Cardiac fibroblast (primary cell): ENCODE data around the gene DHX57.
"Not testable (repeated sequence)": the region's sequence is repeated elsewhere in the genome, so short reads cannot be mapped to it uniquely, and the experiment has no call there.

Experiments used
- DNase-seq, 2 donors: peaks; one replicate each; pipeline versions ENCODE4 v3.0.0 to v3.0.0-alpha.2; 2010; ENCODE audit warnings: low read depth in 2 of 2
- H3K4me3 ChIP-seq, 2 donors: replicated peaks in 1 of 2; 1 replicate in 1 of 2; 2 replicates in 1 of 2; pipeline ENCODE4 v1.5.1; 2011; ENCODE audit warnings: low read depth in 2 of 2, low read length in 2 of 2, mild to moderate bottlenecking in 2 of 2, moderate library complexity in 1 of 2
- TF ChIP-seq, protein P1 (sequence below): IDR thresholded peaks from one replicate; pipeline ENCODE4 v1.5.1; 2011; ENCODE audit warnings: low read depth, mild to moderate bottlenecking, low read length, inconsistent platforms

Gene DHX57

DNA sequence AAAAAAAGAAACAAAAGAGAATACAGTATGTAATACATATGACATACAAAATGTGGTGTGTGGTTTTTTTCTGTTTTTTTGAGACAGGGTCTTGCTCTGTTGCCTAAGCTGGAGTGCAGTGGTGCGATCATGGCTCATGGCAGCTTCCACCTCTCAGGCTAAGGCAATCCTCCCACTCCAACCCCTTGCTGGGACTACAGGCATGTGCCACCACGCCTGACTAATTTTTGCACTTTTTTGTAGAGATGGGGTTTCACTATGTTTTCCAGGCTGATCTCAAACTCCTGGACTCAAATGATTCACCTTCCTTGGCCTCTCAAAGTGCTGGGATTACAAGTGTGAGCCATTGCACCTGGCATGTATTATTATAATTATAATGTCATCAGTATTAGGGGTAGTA lies 38.9 kb downstream of the DHX57 start:
- no peak overlapping the region for H3K4me3 ChIP-seq
- TF ChIP-seq, protein P1, sequence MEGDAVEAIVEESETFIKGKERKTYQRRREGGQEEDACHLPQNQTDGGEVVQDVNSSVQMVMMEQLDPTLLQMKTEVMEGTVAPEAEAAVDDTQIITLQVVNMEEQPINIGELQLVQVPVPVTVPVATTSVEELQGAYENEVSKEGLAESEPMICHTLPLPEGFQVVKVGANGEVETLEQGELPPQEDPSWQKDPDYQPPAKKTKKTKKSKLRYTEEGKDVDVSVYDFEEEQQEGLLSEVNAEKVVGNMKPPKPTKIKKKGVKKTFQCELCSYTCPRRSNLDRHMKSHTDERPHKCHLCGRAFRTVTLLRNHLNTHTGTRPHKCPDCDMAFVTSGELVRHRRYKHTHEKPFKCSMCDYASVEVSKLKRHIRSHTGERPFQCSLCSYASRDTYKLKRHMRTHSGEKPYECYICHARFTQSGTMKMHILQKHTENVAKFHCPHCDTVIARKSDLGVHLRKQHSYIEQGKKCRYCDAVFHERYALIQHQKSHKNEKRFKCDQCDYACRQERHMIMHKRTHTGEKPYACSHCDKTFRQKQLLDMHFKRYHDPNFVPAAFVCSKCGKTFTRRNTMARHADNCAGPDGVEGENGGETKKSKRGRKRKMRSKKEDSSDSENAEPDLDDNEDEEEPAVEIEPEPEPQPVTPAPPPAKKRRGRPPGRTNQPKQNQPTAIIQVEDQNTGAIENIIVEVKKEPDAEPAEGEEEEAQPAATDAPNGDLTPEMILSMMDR = no peak
- no peak for DNase-seq

DNA sequence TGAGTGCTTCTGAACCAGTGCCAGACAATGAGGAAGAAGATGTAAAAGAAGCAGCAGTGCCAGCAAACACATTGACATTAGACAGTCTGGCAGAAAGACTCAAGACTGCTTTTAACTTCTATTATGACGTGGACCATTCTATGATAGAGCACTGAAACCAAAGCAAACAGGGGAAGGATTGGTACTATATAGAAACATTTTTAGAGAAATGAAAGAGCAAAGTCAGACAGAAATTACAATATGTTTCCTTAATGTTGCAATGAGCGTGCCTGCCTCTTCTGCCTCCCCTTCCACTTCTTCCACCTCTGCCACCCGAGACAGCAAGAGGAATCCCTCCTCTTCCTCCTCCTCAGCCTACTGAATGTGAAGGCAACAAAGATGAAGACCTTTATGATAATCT lies 39.7 kb downstream of the DHX57 start:
- no peak overlapping the region for H3K4me3 ChIP-seq
- DNase-seq = no peak

DNA sequence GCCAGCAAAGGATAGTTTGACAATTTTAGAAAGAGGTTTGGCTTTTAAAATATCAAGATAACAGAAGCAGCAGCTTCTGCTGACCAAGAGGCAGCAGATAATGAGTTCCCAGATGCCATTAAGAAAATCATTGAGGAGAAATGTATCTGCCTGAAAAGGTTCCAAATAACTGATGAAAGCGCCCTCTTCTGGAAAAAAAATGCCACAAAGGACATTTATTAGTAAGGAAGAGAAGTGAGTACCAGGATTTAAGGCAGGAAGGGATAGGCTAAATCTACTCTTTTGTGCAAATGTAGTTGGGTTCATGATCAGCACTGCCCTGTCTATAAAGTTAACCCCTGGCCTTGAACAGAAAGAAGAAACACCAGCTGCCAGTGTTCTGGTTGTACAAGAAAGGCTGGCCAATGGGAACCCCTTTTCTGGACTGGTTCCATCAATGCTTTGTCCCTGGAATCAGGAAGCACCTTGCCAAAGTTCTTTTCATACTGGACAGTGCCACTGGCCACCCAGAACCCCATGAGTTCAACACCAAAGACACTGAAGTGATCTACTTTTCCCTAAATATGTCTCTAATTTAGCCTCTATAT lies 40.6 kb downstream of the DHX57 start:
- DNase-seq = peak; percentile 45
- no peak overlapping the region for H3K4me3 ChIP-seq
- TF ChIP-seq, protein P1 = peak; percentile 44

More for the DNA sequence above, 39.7 kb downstream of the DHX57 start:
- TF ChIP-seq, protein P1 = no peak

DNA sequence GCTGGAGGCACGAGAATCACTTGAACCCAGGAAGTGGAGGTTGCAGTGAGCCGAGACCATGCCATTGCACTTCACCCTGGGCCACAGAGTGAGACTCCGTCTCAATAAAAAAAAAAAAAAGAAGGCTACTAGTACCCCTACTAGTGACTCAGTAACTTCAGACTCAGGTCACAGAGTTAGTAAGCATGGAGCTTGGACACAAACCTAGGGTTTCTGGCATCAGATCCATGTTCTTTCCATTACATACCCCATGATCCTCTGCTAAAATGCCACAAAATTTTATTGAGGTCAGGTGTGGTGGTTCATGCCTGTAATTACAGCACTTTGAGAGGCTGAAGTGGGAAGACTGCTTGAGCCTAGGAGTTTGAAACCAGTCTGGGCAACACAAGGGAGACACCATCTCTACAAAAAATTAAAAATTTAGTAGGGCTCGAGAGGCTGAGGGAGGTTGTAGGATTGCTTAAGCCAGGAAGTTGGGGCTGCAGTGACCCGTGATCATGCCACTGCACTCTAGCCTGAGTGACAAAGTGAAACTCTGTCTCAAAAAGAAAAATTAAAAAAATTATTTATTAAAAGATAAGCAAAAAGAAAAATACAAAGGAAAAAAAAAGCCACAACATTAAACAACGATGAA lies 45.1 kb downstream of the DHX57 start:
- TF ChIP-seq, protein P1 = no peak
- H3K4me3 ChIP-seq = no peak overlapping the region
- no peak for DNase-seq

DNA sequence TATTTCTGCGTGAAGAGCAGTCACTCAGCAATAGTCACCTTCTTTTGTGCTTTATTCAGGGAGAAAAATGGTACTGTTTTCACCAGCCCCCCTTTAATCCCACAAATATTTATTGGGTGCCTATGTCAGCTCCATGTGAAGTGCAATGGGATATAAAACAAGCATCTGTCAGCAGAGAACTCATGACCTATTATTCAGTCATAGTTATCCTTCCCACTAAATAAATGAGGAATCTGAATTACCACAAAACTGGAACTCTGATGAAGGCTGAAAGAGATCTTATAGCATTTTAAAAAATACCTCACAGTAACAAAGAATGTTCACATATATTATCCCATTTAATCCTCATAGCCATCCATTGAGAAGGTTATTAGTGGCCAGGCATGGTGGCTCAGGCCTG lies 45.8 kb downstream of the DHX57 start:
- H3K4me3 ChIP-seq = no peak overlapping the region
- TF ChIP-seq, protein P1 = no peak
- DNase-seq = no peak

DNA sequence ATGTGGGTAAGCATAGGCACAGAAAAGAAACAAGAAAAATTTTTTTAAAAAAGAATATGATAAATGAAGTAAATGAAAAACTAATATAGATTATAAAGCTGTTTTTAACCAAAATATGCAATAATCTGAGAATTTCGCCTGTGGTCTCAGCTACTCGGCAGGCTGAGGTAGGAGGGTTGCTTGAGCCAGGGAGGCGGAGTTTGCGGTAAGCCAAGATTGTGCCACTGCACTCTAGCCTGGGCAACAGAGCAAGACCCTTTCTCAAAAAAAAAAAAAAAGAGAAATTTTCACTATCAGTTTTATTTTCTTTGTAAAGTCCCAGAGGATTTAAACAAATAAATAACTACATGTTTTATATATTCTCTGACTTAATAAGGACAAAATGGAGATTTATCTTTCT lies 47.3 kb downstream of the DHX57 start:
- no peak for DNase-seq
- TF ChIP-seq, protein P1 = no peak
- H3K4me3 ChIP-seq = no peak overlapping the region

DNA sequence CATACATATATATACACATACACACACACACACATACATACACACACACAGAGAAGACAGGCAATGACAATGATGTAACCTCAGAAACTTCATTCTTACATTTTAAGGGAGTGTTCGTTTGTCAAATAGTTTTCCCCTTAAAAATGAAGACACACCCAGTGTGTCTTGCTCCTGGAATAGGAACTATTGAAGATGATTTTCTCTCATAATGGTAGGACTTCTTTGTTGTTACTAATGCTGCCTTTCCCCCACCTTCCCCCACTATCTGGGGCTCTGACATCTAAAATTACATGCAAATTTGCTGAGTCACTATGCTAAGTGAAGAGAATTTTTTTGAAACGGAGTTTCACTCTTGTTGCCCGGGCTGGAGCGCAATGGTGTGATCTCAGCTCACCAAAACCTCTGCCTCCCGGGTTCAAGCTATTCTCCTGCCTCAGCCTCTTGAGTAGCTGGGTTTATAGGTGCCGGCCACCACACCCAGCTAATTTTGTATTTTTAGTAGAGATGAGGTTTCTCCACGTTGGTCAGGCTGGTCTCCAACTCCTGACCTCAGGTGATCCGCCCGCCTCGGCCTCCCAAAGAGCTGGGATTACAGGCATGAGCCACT lies 48.1 kb downstream of the DHX57 start:
- H3K4me3 ChIP-seq = not testable (repeated sequence)
- peak; percentile 78 to 79 for DNase-seq
